ENCODE data around the gene TPCN2. TPM values are rescaled to one million over a fixed set of nuclear protein-coding genes. Genes with fewer than 3 reads are reported as not detected.

The TPCN2 gene
- total and polyA plus RNA-seq, 9 of the 15 experiments (the other 6 are each of a cell fraction or from before 2014, with no cell fraction given), result 0.66 to 10.2 (median 4.6) TPM

- TF ChIP-seq PRDM10 (IDR thresholded peaks at IDR 0.05; ENCODE audit: partially characterized antibody) (no peak), ZNF449 (CRISPR knock-in tag; IDR thresholded peaks at IDR 0.05) (no peak), REST (IDR thresholded peaks at IDR 0.05; ENCODE audit: borderline replicate concordance) (0 out of 2 replicates have a peak, but pooled peaks have one; percentile 25), REST (CRISPR knock-in tag; IDR thresholded peaks at IDR 0.05; ENCODE audit: low read depth) (no peak), NBN (IDR thresholded peaks at IDR 0.05; ENCODE audit: low read depth) (no peak), ZFP30 (CRISPR knock-in tag; IDR thresholded peaks at IDR 0.05; ENCODE audit: borderline replicate concordance) (no peak), LCOR (CRISPR knock-in tag; IDR thresholded peaks at IDR 0.05) (no peak), TSHZ1 (CRISPR knock-in tag; IDR thresholded peaks at IDR 0.05) (no peak)
These were observed 37.7 kb downstream of the TPCN2 start (continued) for GRCh38 chr11:69086152-69087132.

Data from K562 (cell line).